Stimulated activated CD8-positive, alpha-beta memory T cell treated with anti-CD3 and anti-CD28 coated beads, Interleukin-12 subunit alpha, Interleukin-12 subunit beta, amount 100 ng/mL, for 4 hours (primary cell): Measurements from ENCODE around the gene PREX1.
"Not testable (repeated sequence)": the region's sequence is repeated elsewhere in the genome, so short reads cannot be mapped to it uniquely, and the experiment has no call there.

Source experiments
- DNase-seq: peaks from one replicate; pipeline ENCODE4 v3.0.0-alpha.2; 2020; ENCODE audit warnings: low read depth

Gene PREX1

DNA sequence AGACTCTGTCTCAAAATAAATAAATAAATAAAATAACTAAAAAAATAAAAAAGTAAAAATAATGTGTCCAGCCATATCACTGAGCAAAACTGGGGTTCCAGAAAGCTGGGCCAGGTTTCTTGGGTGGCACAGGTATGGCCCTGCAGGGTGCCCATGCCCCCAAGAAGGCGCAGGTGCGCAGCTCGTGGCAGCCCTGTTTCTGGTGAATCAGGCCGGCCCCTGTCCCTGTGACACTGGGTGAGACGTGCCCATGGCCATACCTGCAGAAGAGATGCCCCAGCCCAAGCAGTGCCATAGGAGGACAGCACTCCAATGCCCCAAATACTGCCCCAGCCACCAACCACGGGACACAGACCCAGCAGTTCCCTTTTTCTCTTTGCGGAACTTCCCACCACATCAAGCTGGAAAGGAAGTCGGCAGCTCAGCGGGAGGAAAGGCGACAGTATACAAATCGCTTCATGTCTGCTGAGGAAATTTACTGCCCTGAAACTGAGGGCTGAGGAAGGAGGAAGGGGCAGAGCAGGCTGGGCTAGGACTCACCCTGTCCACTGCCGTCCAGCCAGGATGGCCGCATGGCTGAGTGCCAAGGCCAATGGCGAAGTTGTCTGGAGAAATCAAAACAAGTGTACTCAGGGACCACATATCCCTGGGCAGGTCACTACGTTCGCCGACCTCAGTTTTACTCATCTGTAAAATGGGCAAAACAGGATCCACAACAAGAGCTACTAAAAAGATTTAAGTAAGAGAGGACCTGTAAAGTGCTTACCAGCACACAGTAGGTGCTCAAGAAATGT, 55.4 kb downstream of the PREX1 start:
- no peak for DNase-seq

DNA sequence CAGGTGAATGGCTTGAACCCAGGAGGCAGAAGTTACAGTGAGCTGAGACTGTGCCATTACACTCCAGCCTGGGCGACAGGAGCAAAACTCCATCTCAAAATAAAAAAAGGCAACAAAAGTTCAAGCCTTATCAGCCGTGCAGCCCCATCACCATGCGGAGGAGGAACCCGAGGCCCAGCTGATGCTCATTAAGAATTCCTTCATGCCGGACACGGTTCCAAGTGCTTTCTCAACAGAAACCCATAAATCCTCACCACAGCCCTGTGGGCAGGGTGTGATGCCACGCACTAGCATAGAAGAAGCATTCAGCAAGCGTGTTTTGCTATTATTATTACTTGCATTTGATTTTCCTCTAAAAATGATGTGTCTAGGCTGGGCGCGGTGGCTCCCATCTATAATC, 56.3 kb downstream of the PREX1 start:
- DNase-seq = no peak

DNA sequence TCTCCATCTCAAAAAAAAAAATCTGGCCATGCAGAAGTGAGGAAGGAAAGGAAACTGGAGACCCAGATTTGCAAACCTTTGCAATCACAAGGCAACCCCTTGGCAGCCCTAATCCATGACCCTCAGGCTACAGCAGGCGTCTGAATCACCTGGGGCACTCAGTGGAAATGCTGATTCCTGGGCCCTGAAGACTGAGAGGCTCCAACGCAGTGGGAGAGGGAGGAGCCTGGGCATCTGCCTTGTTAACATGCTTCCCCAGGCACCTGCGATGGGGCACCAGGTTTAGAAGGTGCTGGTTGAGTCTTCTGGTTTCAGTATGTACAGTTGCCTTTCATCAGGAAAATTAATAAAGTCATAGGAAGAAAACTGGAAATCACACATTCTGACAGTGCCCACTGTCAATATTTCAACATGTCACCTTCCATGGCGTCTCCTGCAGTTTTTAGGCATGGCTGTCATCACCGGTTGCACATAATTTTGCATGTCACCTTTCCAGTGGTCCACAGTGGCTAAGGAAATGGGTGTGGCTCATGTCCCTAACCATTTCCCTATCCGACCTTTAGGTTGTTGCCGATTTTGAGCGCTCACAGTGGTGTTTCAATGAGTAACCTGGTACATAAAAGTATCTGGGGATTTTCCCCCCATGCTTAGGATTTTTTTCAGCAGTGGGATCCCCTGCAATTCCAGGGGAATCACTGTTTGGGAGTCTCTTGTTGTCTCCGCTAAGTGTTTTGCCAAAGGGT, 56.9 kb downstream of the PREX1 start:
- no peak for DNase-seq

DNA sequence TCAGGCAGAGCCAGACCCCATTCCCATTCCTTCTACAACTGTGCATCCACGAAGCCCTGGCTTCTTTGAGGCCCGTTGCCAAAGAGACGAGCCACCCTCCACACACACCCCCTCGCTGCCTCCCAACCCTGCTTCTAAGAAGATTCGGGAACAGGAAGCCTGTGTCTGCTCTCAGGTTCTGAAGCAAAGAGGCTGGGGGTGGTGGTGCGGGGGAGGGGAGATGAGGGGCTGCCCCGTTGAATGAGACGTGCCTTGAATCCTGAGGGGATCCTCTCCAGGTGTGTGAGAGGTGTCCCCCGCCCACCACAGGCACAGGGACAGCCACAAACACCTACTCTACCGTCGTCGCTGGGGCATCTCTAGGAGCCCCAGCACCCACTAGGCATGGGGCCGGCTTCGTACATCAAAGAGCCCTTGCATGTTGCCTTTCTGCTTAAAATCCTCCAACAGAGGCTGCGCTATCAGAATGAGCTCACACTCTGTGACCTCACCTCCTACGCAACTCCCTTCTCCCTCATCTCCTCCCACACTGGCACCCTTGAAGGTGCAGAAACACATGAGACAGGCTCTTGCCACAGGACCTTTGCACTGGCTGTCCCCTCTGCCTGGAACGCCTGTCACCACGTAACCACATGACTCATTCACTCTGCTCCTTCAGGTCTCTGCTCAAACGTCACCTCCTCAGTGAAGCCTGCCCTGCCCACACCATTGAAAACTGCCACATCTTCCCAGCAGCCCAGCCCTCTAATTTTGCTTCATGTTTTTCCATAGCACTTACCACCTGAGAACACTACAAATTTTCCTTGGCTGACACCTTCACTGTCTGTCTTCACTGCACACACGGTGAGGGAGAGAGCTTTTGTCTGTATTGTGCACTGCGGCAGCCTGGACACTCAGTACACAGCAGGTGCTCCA, 58.5 kb downstream of the PREX1 start:
- DNase-seq = peak; percentile 87

DNA sequence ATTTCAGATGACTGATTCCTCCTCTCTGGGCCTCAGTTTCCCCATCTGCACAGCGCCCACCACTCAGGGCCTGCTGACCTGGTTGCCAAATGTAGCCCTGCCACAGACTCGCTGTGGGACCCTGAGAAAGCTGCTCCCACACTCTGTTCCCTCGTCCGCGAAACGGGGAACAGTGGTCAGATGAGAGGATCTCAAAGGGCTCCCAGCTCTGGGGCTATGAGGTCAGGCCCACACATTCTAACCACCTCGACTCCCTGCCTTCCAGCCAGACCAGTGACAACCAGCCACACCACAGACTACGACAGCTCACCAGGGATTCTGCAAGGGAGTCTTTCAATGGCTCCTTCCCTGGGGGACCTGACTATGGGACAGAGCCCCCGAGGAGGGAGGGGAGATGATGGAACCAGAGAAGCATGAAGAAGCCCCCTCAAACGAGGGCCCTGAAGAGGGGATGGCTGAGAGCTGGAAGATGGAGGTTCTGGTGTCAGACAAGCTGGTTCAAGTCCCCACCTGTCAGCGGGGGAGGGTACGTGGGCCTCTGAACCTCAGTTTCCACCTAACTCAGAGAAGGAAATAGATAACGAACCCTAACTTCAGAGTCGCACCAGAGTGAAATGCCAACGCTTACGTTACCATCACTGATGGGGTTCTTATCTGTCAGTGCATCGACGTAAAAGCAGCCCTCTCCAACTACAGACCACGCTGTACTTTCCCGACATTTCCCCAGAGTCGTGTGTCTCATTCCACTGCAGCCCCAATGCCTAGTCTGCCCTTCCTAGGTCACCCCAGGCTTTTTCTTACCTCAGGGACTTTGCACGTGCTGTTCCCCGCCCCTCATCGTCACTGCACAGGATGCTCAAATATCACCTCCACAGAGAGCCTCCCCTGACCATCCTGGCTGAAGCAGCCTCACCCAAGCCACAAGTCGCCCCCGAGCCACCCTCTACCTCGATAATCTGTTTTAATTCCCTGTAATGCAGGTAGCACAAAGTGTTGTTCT, 60.5 kb downstream of the PREX1 start:
- no peak for DNase-seq

DNA sequence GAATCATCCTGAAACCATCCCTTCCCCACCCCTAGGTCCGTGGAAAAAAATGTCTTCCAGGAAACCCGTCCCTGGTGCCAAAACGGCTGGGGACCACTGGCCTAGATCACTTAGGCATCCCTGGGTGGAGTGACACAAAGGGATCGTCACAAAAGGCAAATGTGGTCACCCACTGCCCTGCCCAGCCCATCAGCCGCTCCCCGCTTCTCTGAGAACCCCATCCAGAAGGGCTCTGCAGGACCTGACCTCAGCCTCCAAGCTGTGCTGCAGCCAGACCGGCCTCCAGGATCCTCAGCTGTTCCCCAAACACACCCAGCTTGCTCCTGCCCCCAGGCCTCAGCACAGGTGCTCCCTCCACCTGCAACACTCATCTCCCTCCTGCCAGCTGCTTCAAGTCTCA, 61.6 kb downstream of the PREX1 start:
- DNase-seq = no peak

DNA sequence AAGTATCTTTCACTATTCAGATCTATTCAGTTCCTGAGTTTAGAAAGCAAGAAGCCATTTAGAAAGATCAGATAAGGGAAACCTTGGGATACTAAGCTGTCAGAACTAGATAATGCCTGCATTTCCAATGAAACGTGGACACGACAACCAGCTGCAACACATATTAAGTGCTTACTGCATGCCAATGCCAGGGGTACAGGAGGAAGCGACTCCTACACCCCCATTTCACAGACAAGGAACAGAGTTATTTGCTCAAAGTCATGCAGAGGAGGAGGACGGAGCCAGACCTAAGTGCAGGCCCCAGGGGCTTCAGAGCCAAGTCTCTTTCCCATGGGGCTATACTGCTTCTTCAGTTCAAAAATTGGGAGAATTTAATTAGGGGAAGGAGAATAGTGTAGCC, 62.4 kb downstream of the PREX1 start:
- DNase-seq = no peak

DNA sequence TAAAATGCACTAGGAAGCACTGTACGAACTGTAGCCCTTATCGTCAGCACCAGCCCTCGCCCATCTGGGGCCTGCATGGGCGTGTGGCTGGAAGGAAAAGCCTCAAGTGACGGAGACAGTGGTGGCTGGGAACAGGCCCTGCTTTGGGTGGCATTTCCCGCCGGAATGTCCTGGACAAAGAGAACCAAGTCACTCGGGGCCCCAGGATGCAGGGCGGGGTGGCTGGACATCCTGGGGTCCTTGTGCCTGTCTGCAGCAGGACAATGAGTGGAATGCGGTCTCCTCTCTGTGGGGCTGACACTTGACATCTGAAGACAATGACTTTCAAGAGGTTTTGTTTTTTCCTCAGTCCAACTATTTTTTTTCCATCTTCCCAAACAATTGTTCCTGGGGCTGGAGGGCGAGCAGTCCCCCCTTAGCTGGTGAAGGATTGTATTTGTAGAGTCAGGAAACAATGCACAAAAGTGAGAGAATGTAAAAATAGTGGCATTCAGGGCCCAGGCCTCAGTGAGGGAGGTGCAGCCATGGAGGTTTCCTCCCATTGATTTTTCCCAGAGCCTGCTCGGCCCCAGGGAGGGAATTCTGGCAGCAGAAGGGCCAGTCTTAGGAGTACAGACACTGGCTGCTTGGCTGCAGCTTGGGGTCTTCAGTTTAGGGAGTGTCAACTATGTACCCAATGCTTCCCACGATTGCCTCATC, 64.4 kb downstream of the PREX1 start:
- no peak for DNase-seq

DNA sequence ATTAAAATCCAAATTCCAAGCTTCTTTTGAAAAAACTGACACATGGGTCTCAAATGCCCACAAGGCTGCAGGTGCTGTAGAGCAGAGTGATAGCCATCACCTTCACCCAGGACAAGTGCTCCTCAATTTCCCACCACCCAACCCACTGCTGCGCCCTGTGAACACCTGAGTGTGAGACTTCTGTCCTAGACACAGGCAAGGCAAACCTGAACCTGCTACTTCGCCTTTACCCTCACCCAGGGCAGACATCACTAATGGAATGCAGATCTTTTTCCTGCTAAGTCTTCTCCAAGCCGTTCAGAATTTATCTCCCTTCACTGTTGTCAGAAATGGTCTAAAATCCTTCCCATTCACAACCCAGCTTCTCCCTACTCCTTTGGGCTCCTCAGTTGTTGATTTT, 65.9 kb downstream of the PREX1 start:
- DNase-seq = no peak

DNA sequence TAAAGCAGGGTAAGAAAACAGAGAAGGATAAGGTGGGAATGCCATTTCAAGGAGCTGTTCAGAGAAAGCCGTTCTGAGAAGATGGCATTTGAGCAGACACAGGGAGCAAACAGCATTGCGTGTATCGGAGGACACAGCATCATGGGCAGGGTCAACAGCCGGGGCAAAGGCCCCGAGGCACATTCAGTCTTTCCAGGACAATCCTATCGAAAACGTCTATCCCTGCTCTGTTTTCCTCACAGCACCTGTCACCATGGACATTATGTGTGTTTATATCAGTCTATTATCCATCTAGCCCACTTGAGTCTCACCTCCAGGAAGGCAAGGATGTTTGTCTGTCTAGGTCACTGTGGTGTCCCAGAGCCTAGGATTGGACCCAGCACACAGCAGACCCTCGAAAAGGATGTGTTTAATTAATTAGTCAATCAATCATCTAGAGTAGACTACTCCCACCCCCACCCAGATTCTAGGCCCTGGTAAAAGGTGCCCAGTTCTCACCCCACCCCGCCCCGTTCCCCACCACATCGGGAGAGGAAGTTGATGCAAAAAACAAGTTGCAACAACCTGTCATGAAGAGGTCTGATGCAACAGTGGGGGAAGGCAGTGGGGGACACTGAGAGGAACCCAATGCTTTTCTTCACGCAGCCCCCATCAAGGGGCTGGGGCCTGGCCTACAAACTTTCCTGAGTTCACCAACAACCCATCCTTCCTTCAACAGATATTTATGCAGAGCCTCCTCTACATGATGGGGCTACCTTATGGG, 66.6 kb downstream of the PREX1 start:
- DNase-seq = peak; percentile 38

DNA sequence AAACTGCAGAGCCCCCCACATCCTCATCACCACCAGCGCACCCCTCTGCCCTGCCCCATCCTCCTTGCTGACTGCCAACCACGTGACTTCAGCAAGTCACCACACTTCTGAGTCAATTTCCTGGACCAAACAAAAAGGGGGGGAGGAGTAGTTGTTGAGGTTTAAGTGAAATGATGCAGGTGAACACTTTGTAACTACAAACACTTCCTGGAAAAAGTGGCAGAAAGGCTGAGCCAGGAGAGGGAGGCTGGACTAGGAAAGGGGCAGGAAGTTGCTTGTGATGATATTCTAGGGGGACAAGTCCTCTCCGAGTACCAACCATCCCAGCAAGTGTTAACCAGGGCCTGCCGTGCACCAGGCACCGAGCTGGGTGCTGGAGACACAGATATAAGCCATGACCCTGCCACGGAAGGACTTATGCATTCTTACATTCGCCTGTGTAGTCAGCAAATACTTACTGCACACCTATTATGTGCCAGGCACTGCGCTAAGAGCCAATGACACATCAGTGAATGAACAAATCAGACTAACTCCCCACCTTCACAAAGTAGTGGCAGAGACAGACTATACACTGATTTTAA, 67.3 kb downstream of the PREX1 start:
- DNase-seq = peak; percentile 54

DNA sequence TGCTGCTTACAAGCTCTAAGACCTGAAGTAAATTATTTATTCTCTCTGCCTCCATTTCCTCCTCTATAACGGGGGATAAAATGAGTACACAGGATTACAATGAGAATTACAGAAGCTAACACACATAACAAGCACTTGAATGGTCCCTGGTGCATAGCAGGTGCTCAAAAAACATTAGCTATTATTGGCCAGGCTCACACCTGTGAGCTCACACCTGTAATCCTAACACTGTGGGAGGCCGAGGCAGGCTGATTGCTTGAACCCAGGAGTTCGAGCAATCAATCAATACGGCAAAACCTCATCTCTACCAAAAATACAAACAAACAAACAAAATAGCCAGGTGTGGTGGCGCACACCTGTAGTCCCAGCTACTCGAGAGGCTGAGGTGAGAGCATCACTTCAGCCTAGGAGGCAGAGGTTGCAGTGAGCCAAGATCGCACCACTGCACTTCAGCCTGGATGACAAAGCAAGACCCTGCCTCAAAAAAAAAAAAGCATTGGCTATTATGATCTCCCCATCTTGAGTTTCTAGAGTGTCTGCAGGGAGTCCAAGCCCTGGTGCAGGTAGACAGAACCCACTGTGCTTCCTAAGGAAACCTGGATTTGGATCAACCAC, 68.1 kb downstream of the PREX1 start:
- no peak for DNase-seq

DNA sequence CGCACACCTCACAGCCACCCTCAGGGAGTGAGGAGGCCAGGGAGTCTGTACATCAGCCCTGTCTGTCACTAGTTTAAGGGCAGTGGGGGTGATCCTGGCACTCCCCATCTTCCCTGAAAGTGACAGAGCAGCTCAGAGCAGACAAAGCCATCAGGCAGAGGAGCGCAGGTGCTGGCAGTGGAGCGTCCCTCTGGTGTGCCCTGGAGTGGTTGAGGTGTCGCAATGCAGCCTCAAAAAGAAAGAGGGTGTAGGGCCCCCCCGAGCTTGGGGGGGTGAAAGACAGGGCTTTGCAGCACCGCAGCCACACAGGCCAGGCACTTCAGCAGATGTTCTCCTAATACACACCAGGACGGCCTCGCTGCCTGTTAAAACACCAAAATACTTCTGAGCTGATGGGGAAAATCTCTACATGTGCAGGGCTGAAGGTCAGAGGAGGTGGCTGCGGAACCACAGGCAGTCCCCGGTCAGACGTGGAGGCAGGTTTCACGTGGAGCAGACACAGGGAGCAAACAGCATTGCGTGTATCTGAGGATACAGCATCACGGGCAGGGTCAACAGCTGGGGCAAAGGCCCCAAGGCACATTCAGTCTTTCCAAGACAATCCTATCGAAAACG, 69.5 kb downstream of the PREX1 start:
- DNase-seq = peak; percentile 37

DNA sequence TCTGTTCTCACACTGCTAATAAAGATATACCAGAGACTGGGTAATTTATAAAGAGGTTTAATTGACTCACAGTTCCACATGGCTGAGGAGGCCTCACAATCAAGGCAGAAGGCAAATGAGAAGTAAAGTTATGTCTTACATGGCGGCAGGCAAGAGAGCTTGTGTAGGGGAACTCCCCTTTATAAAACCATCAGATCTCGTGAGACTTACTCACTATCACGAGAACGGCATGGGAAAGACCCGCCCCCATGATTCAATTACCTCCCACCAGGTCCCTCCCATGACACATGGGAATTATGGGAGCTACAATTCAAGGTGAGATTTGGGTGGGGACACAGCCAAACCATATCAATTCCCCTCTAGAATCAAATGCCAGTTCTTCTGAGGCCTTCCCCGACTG, 71.0 kb downstream of the PREX1 start:
- not testable (repeated sequence) for DNase-seq

DNA sequence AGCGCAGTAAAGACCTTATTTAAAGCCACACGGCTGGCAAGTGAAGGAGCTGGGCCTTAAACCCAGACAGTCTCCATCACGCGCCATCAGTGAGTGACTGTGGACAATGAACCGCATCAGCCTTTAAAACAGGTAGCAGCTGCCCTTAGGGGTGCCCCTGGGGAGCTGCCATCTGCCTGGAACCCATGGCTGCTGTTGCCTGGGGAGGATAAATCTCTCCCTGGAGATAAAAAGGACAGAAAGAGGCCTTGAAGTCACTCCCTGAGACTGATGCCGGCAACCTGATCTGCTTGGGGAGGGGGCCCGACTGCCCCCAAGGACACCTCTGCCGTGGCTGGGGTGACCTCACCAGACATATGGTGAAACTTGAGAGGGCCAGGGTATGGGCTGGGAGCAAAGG, 73.5 kb downstream of the PREX1 start:
- no peak for DNase-seq

DNA sequence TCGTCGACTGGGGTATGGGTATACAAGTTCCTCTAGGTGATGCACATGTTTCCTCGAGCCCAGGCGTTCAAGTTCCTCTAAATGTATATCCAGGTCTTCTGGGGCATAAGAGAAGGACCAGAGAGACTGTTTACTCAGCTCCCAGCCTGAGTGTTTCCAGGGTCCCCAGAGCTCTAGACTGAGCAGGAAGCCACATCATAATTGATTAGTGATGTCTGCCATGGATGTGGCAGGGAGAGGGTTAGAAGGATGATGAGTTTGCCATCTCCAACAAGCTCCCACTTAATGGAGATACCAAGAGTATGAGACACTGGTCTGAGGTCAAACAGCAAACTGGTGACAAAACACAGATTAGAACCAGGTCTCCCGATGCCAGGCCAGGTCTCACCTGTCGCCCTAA, 74.8 kb downstream of the PREX1 start:
- no peak for DNase-seq

DNA sequence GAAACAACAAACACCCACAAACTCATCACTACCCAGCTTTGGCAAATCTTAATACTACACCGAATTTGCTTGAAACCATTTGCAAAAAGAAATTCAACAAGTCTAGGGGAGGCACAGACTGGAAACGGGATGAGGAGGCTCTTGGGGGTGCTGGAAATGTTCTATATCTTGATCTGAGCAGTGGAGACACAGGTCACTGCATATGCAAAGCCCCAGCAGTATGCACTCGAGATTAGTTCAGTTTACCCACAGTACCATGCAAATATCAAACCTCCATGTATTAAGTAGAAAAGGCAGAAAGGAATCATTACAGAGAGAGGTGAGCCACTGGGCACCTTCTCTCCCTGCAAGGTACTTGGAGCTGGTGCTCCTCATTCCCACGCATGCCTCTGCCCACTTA, 75.9 kb downstream of the PREX1 start:
- DNase-seq = no peak

DNA sequence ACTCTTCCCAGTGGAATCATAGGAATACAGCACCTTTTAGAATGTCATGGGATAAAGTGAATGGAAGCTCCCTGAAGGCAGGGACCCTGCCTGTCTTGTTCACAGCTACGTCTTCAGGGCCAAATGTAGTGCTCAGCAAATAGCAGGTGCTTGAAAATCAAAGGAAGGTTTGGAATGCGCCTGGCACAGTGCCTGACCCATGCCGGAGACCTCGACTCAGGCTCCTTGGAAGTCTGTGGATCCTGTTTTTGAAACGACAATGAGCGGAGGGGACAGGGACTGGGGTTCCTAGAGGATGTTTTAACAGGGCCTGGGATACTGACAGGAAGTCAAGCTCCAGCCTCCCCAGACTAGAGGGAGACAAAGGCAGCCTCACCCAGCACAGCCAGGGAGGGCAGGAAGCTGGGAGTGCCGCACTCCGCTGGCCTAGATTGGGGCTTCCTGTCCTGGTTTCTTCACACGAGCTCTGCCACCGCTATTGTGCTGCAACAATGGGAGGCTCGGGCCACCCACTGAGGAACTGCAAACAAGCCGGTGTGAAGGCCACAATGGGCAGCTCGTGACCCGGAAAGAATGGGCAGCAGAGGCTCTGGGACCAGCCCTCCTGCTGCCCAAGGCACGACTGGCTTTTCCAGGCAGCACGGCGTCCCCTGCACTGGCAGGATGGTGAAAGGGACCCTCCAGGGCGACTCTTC, 76.7 kb downstream of the PREX1 start:
- no peak for DNase-seq
